ENCODE data around the gene ENOX1. TPM values are rescaled to one million over a fixed set of nuclear protein-coding genes. Genes with fewer than 3 reads are reported as not detected.
A peak's percentile ranks its signal among the peaks of the same experiment; 100 is the strongest.

The ENOX1 gene
- total RNA-seq, 1 donor from 2014 or later, result 3.0 TPM

GRCh38 chr13:43205416-43205815, 581.4 kb downstream of the ENOX1 start:
- DNase-seq (ENCODE audit: low spot score in 2 of 2, unreplicated experiment in 2 of 2), result no peak

GRCh38 chr13:43204591-43204990, 582.2 kb downstream of the ENOX1 start:
- Mint-ChIP-seq H3K9me3 (peaks cover 17% of the 10 kb centered on the region), H3K4me3 (no peak overlapping the region), H3K4me1 (peaks cover 46% of the 10 kb centered on the region), H3K27ac (no peak overlapping the region), H3K27me3 (ENCODE audit: low read depth) (no peaks in the 10 kb centered on the region), H3K36me3 (peaks cover 12% of the 10 kb centered on the region)
- no peak for DNase-seq (ENCODE audit: low spot score in 2 of 2, unreplicated experiment in 2 of 2)
- TF ChIP-seq CTCF (IDR thresholded peaks at IDR 0.05; ENCODE audit: unreplicated experiment), result no peak

More at GRCh38 chr13:43205416-43205815, 581.4 kb downstream of the ENOX1 start:
- Mint-ChIP-seq H3K9me3 (peaks cover 17% of the 10 kb centered on the region), H3K27me3 (ENCODE audit: low read depth) (no peaks in the 10 kb centered on the region), H3K27ac (no peak overlapping the region), H3K36me3 (peaks cover 12% of the 10 kb centered on the region), H3K4me3 (no peak overlapping the region), H3K4me1 (peaks cover 40% of the 10 kb centered on the region)
- TF ChIP-seq CTCF (IDR thresholded peaks at IDR 0.05; ENCODE audit: unreplicated experiment), result no peak

GRCh38 chr13:43203781-43204180, 583.0 kb downstream of the ENOX1 start:
- TF ChIP-seq CTCF (IDR thresholded peaks at IDR 0.05; ENCODE audit: unreplicated experiment), result no peak
- Mint-ChIP-seq H3K27ac (no peak overlapping the region), H3K4me1 (peaks cover 46% of the 10 kb centered on the region), H3K27me3 (ENCODE audit: low read depth) (no peaks in the 10 kb centered on the region), H3K4me3 (no peak overlapping the region), H3K36me3 (peaks cover 12% of the 10 kb centered on the region), H3K9me3 (peaks cover 17% of the 10 kb centered on the region)
- no peak for DNase-seq (ENCODE audit: low spot score in 2 of 2, unreplicated experiment in 2 of 2)

- no peak for TF ChIP-seq CTCF (IDR thresholded peaks at IDR 0.05; ENCODE audit: unreplicated experiment)
- Mint-ChIP-seq H3K36me3 (peaks cover 12% of the 10 kb centered on the region), H3K9me3 (peaks cover 17% of the 10 kb centered on the region), H3K4me1 (peaks cover 44% of the 10 kb centered on the region), H3K27me3 (ENCODE audit: low read depth) (no peaks in the 10 kb centered on the region), H3K4me3 (no peak overlapping the region), H3K27ac (peak overlapping the region; percentile 88)
- DNase-seq (ENCODE audit: low spot score in 2 of 2, unreplicated experiment in 2 of 2), result no peak
Measured at GRCh38 chr13:43200736-43201135, 586.0 kb downstream of the ENOX1 start.

GRCh38 chr13:43200307-43200706, 586.5 kb downstream of the ENOX1 start:
- TF ChIP-seq CTCF (IDR thresholded peaks at IDR 0.05; ENCODE audit: unreplicated experiment), result no peak
- no peak overlapping the region for H3K4me3 Mint-ChIP-seq
- H3K36me3 Mint-ChIP-seq, result peaks cover 12% of the 10 kb centered on the region
- no peaks in the 10 kb centered on the region for H3K27me3 Mint-ChIP-seq (ENCODE audit: low read depth)
- no peak for DNase-seq (ENCODE audit: low spot score in 2 of 2, unreplicated experiment in 2 of 2)
- peak overlapping the region; percentile 88 for H3K27ac Mint-ChIP-seq
- H3K9me3 Mint-ChIP-seq, result peaks cover 17% of the 10 kb centered on the region
- peaks cover 44% of the 10 kb centered on the region for H3K4me1 Mint-ChIP-seq

All from mesothelial cell of epicardium (in vitro differentiated cells).